Adrenal gland (tissue), 12 donors: Measurements from ENCODE around the gene EFHB. TPM values are rescaled to one million over a fixed set of nuclear protein-coding genes. Genes with fewer than 3 reads are reported as not detected.
"Not testable (repeated sequence)": the region's sequence is repeated elsewhere in the genome, so short reads cannot be mapped to it uniquely, and the experiment has no call there.

Experiments used
- DNase-seq, 7 donors: peaks; one replicate each; pipeline ENCODE4 v3.0.0-alpha.2; 2019 to 2020
- H3K27ac ChIP-seq, 5 donors: fragments of 200-600 bp; sonication (generic) in 4 of 5; 1 replicate in 3 of 5; 2 replicates in 2 of 5; pipeline versions ENCODE4 v1.5.1 to v1.8.0; 2016 to 2020; ENCODE audit warnings: mild to moderate bottlenecking in 1 of 5
- H3K27me3 ChIP-seq: fragments of 200-600 bp; 2 replicates; pipeline ENCODE4 v1.8.0; 2021
- H3K36me3 ChIP-seq, 2 donors: fragments of 200-600 bp; replicated peaks in 1 of 2; 1 replicate in 1 of 2; 2 replicates in 1 of 2; pipeline versions ENCODE4 v1.5.1 to v1.8.0; 2018 to 2022
- H3K4me1 ChIP-seq, 2 donors: fragments of 200-600 bp; replicated peaks in 1 of 2; 1 replicate in 1 of 2; 2 replicates in 1 of 2; pipeline versions ENCODE4 v1.5.1 to v1.8.0; 2018 to 2021
- H3K4me3 ChIP-seq, 4 donors: fragments of 200-600 bp; sonication (generic) in 3 of 4; one replicate each; pipeline ENCODE4 v1.5.1; 2016 to 2018
- H3K9me3 ChIP-seq, 3 donors: fragments of 200-600 bp; sonication (generic) in 1 of 3; replicated peaks in 1 of 3; 1 replicate in 2 of 3; 2 replicates in 1 of 3; pipeline versions ENCODE4 v1.5.1 to v1.8.0; 2016 to 2021
- CTCF ChIP-seq, 6 experiments: fragments of 450-650 bp in 4 of 6; fragments of 200-600 bp in 2 of 6; sonication (generic) in 1 of 6; IDR thresholded peaks; 1 replicate in 5 of 6; 2 replicates in 1 of 6; pipeline versions ENCODE4 v1.5.1 to v1.8.0; 2016 to 2021; ENCODE audit warnings: antibody characterized with exemption in 6 of 6, mild to moderate bottlenecking in 2 of 6, moderate library complexity in 1 of 6
- POLR2A ChIP-seq, 2 donors: fragments of 450-650 bp; IDR thresholded peaks; one replicate each; pipeline ENCODE4 v1.6.1; 2017; ENCODE audit warnings: antibody characterized with exemption in 2 of 2, mild to moderate bottlenecking in 2 of 2, moderate library complexity in 1 of 2
- WGBS, 4 donors: extraction: QIAGEN DNeasy Blood & Tissue Kit in 2 of 4; methylation state at CpG; one replicate each; pipeline versions ENCODE4 v1.1.5 to v1.1.7; 2013 to 2017; 5-methylcytosine and 5-hydroxymethylcytosine counted together
- intact Hi-C, 2 donors: fragments of 100-400 bp; cut with DNase I; formaldehyde crosslinking; loops; one replicate each; pipeline versions ENCODE4 v1.14.1 to v1.15.0; 2022 to 2023
- polyA plus RNA-seq, 3 donors: library from polyadenylated mRNA; stranded (reverse); fragments of 200-250 nt in 2 of 3; fragments of 350-450 nt in 1 of 3; fragmentation: Illumina TruSeq in 1 of 3; extraction: RNeasy Lipid Tissue Mini Kit (QIAGEN cat#74804) in 1 of 3; gene quantifications; one replicate each; pipeline ENCODE4 v1.2.3, GENCODE V29; 2013 to 2014
- total RNA-seq, 9 donors: library from RNA; depleted of rRNA in 4 of 9; stranded (reverse); fragments of >200 nt in 4 of 9; fragments of 120-200 nt in 1 of 9; fragmentation: NEBNext Ultra II Directional in 1 of 9; extraction: Animal tissue kit (Norgen Biotek cat#: 25700) in 1 of 9; gene quantifications; one replicate each; pipeline versions ENCODE4 v1.1.0 to v1.2.4, GENCODE V29; 2013 to 2023
- donor health status: healthy with polysubstance abuse.
- donor health status: Bipolar disorder and iron deficiency.
- donor health status: DM: yes; HTN: yes; CAD: no.
- donor health status: DM: no; HTN: no; CAD: no.
- donor health status: DM: no; HTN: no; CAD: no.
- donor health status: DM: yes; HTN: yes; CAD: no.

EFHB gene
- total and polyA plus RNA-seq, 12 donors = 0.29 to 10.6 (median 2.4) TPM; not detected in 1

- no peak for DNase-seq
- Histone ChIP-seq H3K27ac (no peak overlapping the region), H3K9me3 (no peaks in the 10 kb centered on the region), H3K36me3 (no peaks in the 10 kb centered on the region), H3K4me1 (no peaks in the 10 kb centered on the region), H3K4me3 (no peak overlapping the region), H3K27me3 (no peaks in the 10 kb centered on the region)
- 68 to 78% (median 77%) methylated on average over 4 of the region's 4 CpGs for WGBS, 4 donors
- intact Hi-C loops = loop anchor here in 1 of 2 donors (10.0 kb wide), 1 partner anchor 483 kb away; no protein-coding TSS in a partner anchor
- TF ChIP-seq CTCF (IDR thresholded peaks at IDR 0.05) (no peak), POLR2A (IDR thresholded peaks at IDR 0.05) (no peak)
Observed at GRCh38 chr3:19901918-19902317, 32.1 kb downstream of the EFHB start.

- Histone ChIP-seq H3K27me3 (no peaks in the 10 kb centered on the region), H3K36me3 (no peaks in the 10 kb centered on the region), H3K27ac (no peak overlapping the region), H3K4me3 (no peak overlapping the region), H3K9me3 (no peaks in the 10 kb centered on the region), H3K4me1 (no peaks in the 10 kb centered on the region)
- no peak for DNase-seq
- intact Hi-C loops = loop anchor here in 1 of 2 donors (10.0 kb wide), 1 partner anchor 483 kb away; no protein-coding TSS in a partner anchor
- 72 to 74% (median 73%) methylated on average over 5 of the region's 5 CpGs for WGBS, 4 donors
- TF ChIP-seq POLR2A (IDR thresholded peaks at IDR 0.05) = no peak
Observed at GRCh38 chr3:19901337-19901736, 32.7 kb downstream of the EFHB start.

GRCh38 chr3:19899833-19900232, 34.2 kb downstream of the EFHB start:
- WGBS, 4 donors = 85 to 91% (median 91%) methylated on average over 7 of the region's 7 CpGs

GRCh38 chr3:19899264-19899663, 34.8 kb downstream of the EFHB start:
- H3K4me1 ChIP-seq = no peaks in the 10 kb centered on the region
- no peak for DNase-seq
- H3K27me3 ChIP-seq = no peaks in the 10 kb centered on the region
- WGBS, 4 donors = 92 to 96% (median 93%) methylated on average over 2 of the region's 2 CpGs
- no peaks in the 10 kb centered on the region for H3K9me3 ChIP-seq
- no peak overlapping the region for H3K27ac ChIP-seq
- TF ChIP-seq POLR2A (IDR thresholded peaks at IDR 0.05) (no peak), CTCF (IDR thresholded peaks at IDR 0.05) (no peak)
- H3K4me3 ChIP-seq = no peak overlapping the region
- intact Hi-C loops = no loop called here
- no peaks in the 10 kb centered on the region for H3K36me3 ChIP-seq

More at GRCh38 chr3:19899833-19900232, 34.2 kb downstream of the EFHB start:
- intact Hi-C loops = loop anchor here in 1 of 2 donors (10.0 kb wide), 1 partner anchor 485 kb away; no protein-coding TSS in a partner anchor
- H3K36me3 ChIP-seq, DNase-seq, H3K9me3 ChIP-seq, H3K4me3 ChIP-seq, H3K27ac ChIP-seq, H3K27me3 ChIP-seq, H3K4me1 ChIP-seq: not testable (repeated sequence)

GRCh38 chr3:19898721-19899120, 35.3 kb downstream of the EFHB start:
- TF ChIP-seq CTCF (IDR thresholded peaks at IDR 0.05) = no peak
- TF ChIP-seq POLR2A (IDR thresholded peaks at IDR 0.05) = no peak
- Histone ChIP-seq H3K4me3 (no peak overlapping the region), H3K27me3 (no peaks in the 10 kb centered on the region), H3K9me3 (no peaks in the 10 kb centered on the region), H3K36me3 (no peaks in the 10 kb centered on the region), H3K4me1 (no peaks in the 10 kb centered on the region), H3K27ac (no peak overlapping the region)
- intact Hi-C loops = no loop called here
- 76 to 90% (median 83%) methylated on average over 2 of the region's 2 CpGs for WGBS, 4 donors
- DNase-seq = no peak
